HG03103 (cell line): ENCODE measurements around the gene SAMD4A.
"Not testable (repeated sequence)": the region's sequence is repeated elsewhere in the genome, so short reads cannot be mapped to it uniquely, and the experiment has no call there.

ENCODE experiments used
- ATAC-seq: cut with Tn5 transposase; IDR thresholded peaks from one replicate; pipeline ENCODE4 v1.9.1; 2021; ENCODE audit warnings: low read depth; ENCODE audit not compliant: unreplicated experiment

Gene SAMD4A

DNA sequence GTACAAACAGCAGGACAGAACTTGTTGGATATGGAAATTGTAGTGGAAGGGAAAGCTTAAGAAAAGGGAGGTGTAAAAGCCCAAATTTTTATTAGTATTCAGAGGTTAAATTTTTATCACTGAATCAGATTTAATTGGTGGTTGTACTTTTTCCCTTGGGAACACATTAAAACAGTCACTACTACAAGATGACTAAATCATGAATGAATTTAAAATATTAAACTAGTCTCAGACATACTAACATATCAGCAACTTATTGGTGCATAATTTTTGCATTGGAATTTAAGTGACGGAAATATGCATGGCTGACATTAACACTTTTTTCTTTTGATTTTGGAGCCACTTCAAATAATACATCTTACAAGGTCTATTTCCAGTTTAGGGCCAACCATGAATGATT, 27.6 kb downstream of the SAMD4A start:
- ATAC-seq, result no peak

DNA sequence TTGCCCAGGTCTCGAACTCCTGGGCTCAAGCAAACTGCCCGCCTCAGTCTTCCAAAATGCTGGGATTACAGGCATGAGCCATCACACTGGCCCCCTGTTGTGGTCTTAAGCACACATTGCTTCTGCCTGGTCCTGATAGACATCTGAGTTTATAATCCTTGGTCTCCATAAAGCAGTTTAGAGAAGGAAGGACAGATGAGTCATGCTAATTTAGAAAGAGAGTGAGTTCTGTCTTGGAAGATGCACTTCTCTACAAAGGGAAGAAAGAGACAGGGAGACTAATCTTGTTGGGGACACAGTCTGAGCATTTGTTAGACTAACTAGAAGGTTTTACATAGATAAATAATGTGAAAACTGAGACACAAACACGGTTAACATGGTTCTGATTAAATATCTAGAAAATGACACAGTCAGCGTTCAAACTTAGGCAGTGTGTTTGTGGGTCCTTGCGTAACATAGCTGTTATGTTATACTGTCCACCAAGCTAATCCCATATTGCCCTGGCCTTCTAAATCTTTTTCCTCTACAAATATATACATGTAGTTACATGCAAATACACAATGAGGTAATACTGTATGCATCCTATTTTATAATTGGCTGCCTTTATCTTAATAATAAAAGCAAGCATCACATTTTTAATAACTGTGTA, 31.0 kb downstream of the SAMD4A start:
- no peak for ATAC-seq

DNA sequence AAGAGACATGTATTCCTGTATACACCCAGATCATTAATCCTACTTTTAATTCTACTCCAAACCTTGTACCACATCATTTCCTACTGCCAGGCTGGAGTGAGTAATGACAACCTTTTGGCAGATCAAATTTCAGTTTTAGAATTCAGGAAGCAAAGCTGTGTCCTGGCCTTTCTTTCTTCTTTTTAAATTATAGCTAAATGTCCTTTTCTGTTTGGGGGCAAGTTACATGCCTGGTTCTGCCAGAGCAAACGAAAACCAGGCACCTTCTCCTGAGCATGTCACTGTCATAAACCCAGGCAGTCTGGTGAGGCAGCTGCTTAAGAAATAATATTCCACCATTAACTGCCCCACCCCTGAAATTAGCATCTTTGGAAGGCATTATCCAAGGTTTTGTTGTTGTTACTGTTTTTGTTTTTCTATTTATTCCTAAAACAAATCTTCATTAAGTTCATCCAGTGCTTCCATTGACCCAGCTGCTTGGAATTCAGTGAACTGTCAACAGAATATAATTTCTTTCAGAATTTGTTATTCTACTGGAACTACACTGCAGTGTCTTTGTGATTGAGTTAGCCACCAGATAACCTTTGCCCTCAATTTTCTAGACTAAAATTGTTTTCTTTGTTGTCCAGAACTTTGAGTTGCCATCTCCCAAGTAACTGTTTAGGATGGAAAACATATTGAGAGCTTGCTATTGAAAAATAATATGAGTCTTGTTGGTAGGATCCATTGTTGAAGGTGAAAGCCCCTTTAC, 33.2 kb downstream of the SAMD4A start:
- no peak for ATAC-seq

DNA sequence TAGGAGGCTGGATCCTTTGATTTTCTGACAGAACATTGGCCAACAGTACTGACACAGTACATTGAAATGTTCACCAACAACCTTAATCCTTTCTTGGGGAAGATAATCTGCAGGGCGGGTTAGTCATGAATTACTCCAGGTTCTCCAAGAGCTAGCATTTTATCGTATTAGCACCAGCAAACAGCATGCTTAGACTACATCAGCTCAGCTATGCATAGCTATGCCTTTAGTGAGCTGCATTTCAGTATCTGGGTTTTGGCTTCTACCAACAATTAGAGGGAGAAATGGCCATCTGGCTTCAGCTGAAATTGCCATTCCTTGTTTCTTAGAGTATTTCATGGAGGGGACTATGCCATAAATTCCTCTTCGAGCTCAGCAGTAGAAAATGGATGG, 33.8 kb downstream of the SAMD4A start:
- ATAC-seq, result no peak

DNA sequence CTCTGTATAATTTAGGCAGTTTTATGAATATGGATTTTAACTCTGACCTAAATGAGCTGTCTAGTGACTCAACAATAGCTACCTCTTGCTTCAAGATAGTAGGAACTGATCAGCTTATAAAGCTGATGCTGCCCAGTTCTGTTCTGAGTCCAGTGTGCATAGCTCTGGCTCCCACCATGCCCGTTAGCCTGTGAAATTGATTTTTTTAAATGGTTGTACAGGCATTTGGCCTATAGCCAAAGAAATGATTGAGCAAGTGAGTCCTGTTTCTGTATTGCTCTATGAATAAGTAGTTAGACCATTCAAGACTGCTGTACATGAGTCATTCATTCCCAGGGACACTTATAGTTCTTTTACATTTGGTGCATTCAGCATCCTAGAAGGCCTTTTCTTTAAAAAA, 36.4 kb downstream of the SAMD4A start:
- ATAC-seq, result no peak

DNA sequence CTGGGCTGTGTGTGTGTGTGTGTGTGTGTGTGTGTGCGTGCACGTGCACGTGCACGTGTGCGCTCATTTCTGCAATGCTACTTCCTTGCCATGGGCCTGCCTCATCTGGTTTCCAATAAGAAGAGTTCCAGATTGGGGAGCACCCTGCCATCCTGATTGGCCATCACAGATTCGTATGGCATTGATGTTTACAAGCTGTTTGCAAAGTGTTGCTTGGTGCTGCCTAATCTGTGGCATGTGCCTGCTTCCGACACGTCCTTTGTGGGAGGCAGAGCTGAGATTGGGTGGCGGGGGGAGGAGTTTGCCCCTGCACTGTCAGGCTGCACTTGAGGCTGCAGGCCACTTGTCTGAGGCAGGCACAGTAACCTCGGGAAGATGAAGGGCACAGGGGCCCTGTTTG, 39.2 kb downstream of the SAMD4A start:
- no peak for ATAC-seq

DNA sequence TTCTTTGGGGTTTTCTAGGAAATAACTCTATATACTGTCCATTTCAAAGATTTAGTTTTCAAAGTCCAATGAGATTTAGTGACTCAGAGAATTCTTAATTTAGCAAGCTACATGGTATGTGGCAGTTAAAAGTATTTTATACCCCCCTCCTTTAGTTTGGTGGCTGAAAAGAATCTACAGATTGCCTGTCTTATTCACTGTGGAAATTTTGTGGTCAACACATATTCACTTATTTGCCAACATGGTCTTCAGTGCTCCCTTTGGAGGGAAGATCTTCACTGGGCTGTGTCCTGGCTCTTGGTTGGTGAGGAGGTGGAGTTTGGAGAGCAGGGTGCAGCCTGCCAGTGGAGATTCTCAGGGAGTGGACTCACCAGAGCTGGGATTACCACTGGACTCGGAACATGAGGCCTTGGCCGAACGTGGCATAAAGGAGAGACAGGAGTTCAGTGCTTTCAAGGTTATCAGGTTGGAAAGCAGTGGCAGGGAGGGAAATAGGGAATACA, 39.8 kb downstream of the SAMD4A start:
- no peak for ATAC-seq

DNA sequence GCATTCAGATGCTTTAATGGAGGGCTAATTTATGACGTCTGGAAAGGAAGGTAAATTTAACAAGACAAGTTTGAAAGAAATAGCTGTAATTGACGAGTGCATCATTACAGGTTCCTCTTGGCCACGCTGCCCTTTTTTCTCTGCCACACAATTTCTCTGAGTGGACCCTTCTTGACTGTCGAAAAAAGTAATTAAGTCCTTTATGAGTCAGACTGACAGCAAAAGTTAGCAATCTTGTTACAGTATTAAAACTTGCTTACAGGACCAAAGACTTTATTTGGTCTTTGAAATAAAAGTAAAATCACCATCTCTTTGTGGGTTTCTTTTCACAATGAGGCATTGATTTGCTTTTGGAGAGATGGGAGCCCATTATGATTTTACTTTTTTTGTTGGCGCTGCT, 42.6 kb downstream of the SAMD4A start:
- ATAC-seq, result no peak

DNA sequence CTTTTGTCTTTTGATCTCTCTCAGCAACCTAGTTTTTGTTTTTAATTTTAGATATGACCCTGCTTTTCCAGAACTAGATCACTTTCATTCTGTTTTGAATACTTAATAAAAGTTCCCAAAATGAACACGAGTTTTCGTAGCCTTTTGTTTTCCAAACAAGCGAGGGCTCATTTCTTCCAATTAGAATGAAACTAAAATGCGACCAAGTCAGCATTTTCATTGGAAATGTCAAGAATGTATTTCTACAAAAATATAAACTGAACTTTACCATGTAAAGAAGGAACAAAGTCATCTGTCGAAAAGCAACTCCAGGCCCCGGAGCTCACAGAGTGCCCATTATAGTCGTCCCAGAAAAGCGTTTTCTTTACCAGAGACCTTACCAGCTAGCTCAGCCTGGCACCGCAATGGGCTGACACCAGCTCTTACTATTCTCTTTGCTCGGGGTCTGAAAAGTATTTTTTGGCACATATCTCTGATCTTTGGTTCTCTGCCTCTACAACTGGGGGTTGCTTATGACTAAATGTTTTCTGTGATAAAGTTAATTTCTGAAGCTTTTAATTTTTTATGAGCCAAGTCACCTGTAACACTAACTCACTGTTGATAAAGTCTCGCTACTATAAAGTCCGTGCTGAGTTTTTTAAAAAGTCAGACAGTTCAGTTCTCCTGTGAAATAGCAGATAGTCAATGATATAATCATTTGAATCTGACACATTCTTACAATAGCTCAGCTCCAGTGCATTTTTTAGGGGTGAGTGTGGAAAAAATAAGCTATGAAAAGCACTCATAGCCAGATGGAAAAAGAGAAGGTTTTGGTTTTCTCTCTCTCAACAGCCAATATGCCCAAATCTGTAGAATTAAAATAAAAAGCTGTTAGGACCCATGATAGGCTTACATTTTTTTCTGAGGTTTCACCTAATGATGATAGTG, 43.4 kb downstream of the SAMD4A start:
- no peak for ATAC-seq

DNA sequence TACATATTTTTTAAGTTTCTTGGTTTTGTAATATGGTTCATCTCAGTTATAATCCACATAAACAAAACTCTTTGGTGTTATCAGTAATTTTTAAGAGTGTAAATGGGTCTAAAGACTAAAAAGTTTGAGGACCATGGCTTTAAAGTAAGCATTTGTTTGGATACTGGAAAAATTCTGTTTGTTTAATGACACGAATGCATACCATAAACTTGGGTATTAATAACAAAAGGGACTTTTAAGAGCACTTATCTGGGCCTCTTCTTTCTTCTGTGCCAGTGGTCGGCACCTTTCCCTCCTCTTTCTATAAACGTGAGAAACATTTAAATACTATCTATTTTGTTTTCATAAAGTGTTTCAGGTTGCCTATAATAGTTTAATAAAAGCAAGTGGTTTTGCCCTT, 47.4 kb downstream of the SAMD4A start:
- no peak for ATAC-seq

DNA sequence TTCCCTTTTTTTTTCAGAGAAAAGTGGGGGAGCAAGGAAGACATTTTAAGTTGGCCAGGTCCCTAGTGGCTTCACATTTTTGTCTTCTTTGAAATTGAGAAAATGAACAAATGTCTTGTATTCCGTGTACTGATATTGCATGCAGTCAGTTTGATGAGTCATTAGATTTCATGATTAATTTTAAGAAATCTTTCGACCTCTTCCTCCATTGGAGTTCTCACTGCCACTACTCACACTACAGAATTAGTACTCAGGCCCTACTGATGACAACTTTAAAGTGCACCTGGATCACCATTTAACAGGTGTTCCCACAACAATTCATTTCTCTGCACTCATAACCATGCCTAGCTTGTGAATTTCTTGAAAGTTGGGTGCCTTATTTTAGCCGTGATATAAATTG, 50.5 kb downstream of the SAMD4A start:
- no peak for ATAC-seq

DNA sequence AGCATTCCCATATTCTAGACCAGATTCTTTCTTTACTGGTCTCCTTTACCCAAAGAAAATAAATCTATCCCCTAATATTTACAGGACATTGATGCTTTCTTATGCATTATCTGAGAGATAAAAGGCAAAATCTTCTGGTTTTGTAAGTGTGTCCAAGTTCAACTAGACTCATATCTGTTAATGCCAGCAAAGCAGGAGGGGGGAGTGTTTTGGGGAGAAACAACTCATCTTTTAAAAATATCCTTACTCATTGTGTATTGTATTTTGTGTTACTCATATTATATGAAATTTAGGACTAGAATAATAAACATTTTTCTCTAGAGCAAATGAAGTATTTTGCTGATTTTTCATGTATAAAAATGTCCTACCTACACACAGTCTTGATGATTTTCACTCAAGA, 54.8 kb downstream of the SAMD4A start:
- no peak for ATAC-seq

DNA sequence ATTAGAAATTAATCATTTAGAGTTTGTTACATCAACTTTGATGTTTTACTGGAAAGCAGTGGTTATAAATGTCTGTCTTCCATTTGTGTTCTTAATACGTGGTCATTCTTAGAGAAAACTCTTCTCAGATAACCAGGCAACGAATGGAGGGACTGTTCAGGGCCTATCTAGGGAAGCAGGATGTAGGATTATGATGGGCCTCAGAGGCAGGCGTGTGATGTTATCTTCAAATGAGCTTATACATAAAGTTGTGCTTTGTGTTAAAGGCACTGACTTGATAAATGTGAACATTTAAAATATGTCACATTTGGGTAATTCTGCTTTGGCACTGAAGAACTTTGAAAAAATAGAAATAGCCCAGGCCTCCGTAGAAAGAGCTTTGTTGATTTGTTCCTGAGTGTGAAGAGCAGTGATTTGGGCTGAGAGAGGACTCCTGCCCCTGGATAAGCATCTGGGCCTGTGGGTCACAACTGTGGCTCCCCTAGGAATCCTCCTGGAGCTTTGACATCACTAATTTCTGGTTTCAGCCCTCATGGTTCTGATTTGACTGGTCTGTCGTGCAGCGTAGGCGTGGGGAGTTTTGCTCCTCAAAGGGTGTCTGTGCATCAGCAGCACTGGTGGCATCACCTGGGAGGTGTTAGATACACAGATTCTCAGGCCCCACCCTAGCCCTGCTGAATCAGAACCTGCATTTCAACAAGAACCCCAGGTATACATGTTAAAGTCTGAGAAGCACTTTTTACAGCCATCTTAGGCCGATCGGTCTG, 55.4 kb downstream of the SAMD4A start:
- ATAC-seq, result peak; percentile 77

DNA sequence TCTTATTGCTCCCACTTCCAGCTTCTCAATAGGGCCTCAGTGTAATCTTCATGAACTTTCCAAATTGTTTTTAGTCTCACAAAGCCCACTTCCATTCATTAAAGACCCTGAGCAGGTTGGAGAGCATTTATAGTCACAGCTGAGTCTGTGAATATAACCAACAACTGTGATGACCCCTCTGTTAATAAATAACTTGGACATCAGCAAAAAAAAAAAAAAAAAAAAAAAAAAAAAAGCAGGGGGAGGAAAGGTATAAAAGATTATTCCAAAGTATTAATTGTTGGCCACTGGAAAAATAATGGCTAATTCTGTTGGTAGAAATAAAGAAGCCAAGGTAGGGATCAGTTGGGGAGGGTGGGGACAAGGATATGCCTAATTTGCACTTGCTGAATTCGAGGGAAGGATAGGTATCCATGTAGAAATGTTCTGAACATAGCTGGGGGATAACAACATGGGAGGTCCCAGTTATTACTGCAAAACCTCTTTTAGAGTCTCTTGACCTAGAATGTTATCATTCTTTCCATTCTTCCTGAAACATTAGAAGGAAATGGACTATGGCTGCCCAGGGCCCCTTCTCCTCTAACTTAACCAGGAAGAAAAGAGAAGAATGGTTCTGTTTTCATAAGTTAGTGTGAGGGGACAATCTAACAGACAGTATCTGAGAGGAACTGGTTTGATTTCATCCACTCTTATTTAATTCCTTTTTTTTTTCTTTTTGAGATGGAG, 56.5 kb downstream of the SAMD4A start:
- ATAC-seq, result no peak

DNA sequence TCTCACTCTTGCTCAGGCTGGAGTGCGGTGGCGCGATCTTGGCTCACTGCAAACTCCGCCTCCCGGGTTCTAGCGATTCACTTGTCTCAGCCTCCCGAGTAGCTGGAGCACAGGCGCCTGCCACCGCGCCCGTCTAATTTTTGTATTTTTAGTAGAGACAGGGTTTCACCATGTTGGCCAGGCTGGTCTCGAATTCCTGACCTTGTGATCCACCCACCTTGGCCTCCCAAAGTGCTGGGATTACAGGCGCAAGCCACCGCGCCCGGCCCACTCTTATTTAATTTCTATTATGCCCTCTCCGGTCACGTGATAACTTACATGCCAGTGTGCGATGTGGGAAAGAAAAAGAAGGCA, 57.1 kb downstream of the SAMD4A start:
- ATAC-seq, result not testable (repeated sequence)

DNA sequence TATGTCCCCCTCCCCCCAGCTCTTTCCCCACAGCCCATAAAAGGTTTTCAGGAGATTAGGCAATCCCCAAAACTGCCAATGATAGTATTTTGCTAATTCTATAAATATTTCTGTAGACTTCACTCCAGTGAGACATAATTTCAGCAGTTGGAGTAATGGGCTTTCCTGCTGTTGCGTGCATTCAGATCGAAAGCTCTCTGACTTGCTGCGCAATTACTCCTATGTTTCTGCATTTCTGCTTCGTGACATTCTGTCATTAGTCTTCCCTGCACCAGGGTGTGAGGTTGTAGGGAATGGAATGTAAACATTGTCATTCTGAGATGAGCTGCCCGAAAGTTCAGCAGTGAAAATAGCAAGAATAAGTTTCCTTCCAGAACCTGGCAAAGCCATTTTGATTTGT, 58.2 kb downstream of the SAMD4A start:
- ATAC-seq, result no peak

DNA sequence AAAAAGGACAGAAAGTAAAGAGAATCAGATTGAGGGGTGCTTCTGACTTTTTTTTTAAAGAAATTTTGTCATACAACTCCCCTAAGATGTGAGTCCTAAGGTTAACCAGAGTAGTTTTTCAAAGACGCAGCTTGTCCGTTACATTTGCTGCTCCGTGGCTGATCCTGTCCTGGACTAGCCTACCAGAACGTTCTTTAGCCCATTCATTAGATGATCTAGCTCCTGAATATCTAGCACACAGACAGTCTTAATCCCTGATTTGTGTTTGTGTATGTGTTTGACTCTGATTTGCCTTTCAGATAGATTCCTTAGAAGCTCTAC, 60.3 kb downstream of the SAMD4A start:
- ATAC-seq, result peak; percentile 8

DNA sequence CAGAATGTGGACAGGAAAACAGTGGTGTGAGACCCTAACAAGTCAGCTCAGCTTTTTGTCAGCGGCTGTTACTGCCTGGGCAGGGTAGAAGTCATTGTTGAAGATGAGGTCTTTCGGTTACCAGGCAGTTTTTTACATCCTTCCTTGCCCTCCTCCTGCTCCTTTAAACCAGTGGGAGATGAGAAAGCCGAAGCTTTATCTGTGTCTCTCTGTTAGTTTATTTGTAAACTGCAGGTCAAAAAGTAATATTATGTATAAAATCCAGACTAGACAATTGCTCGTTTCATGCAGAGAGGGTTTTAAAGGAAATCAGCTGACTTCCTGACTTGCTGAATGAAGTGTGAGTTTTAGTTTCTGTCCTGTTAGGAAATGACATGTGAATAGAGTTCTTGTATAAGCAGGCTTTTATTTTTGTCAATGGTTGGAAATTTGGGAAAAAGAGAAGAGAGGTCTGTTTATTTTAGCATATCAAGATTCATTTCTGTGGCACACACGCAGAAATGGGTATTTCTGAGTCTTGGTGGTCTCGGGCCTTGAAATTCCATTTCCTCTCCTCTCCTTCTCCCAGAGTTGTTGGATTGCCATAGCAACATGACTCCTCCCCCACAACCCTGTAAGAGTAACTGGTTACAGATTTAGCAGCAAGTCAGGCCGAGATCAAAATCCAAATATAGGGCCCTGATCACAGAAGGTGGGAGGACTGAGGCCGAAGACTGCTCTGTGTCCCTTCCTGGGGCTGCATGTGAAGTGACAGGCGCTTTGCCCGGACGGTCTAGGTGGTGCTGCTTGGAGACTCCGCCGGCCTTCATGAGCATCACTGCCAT, 60.8 kb downstream of the SAMD4A start:
- peak; percentile 62 for ATAC-seq

DNA sequence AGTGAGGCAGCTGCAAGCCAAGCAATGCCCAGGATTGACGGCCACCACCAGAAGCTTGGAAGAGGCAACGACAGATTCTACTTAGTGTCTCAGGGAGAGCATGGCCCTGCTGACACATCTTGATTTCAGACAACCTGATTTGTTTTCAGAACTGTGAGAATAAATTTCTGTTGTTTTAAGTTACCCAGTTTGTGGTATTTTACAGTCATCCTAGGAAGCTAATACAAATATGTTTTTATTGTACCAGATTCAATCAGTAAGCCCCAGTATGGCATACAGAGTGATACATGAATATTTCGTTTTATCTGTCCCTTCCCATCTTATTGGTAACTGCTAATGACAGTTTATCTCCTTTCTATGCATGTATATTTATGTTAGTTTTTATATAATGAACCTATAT, 62.3 kb downstream of the SAMD4A start:
- ATAC-seq, result no peak
